Measurements from ENCODE around the gene PTMA. TPM values are rescaled to one million over a fixed set of nuclear protein-coding genes. Genes with fewer than 3 reads are reported as not detected.
"Not testable (repeated sequence)": the region's sequence is repeated elsewhere in the genome, so short reads cannot be mapped to it uniquely, and the experiment has no call there.

Gene PTMA
- total RNA-seq, 1 donor from 2014 or later, result 729 TPM

- no peaks in the 10 kb centered on the region for H3K36me3 ChIP-seq
Observed at GRCh38 chr2:231743376-231744116, 35.2 kb downstream of the PTMA start.

GRCh38 chr2:231745303-231746038 is 37.1 kb downstream of the PTMA start:
- H3K36me3 ChIP-seq, result no peaks in the 10 kb centered on the region
- H3K9me3 ChIP-seq, result no peaks in the 10 kb centered on the region
- H3K4me3 ChIP-seq, result no peak overlapping the region
- no peak for DNase-seq
- no peak overlapping the region for H3K27ac ChIP-seq
- ATAC-seq, result no peak
- intact Hi-C loops (cut with DNase I), result no loop called here
- H3K27me3 ChIP-seq (ENCODE audit: low read depth), result no peaks in the 10 kb centered on the region
- TF ChIP-seq CTCF (IDR thresholded peaks at IDR 0.05), result no peak
- H3K4me1 ChIP-seq, result no peaks in the 10 kb centered on the region

More at GRCh38 chr2:231743376-231744116, 35.2 kb downstream of the PTMA start:
- intact Hi-C loops (cut with DNase I), result no loop called here
- H3K4me3 ChIP-seq, result no peak overlapping the region
- TF ChIP-seq CTCF (IDR thresholded peaks at IDR 0.05), result no peak
- H3K27ac ChIP-seq, result no peak overlapping the region
- no peaks in the 10 kb centered on the region for H3K9me3 ChIP-seq
- no peaks in the 10 kb centered on the region for H3K4me1 ChIP-seq
- DNase-seq (no peak), ATAC-seq (no peak)
- no peaks in the 10 kb centered on the region for H3K27me3 ChIP-seq (ENCODE audit: low read depth)

- not testable (repeated sequence) for DNase-seq, ATAC-seq
Observed at GRCh38 chr2:231748153-231748896, 40.0 kb downstream of the PTMA start.

GRCh38 chr2:231749016-231749415 is 40.7 kb downstream of the PTMA start:
- DNase-seq; intact Hi-C loops (cut with DNase I); H3K4me3 ChIP-seq; H3K4me1 ChIP-seq; H3K27ac ChIP-seq; ATAC-seq; H3K36me3 ChIP-seq; H3K27me3 ChIP-seq (ENCODE audit: low read depth); H3K9me3 ChIP-seq: not testable (repeated sequence)

More at GRCh38 chr2:231748153-231748896, 40.0 kb downstream of the PTMA start:
- H3K4me1 ChIP-seq; intact Hi-C loops (cut with DNase I); H3K4me3 ChIP-seq; H3K27ac ChIP-seq; H3K9me3 ChIP-seq; H3K27me3 ChIP-seq (ENCODE audit: low read depth); H3K36me3 ChIP-seq: not testable (repeated sequence)

GRCh38 chr2:231751042-231751815 is 42.9 kb downstream of the PTMA start:
- no peak for TF ChIP-seq CTCF (IDR thresholded peaks at IDR 0.05)
- Histone ChIP-seq H3K36me3 (no peaks in the 10 kb centered on the region), H3K9me3 (no peaks in the 10 kb centered on the region), H3K27ac (no peak overlapping the region), H3K27me3 (ENCODE audit: low read depth) (no peaks in the 10 kb centered on the region), H3K4me1 (no peaks in the 10 kb centered on the region), H3K4me3 (no peak overlapping the region)
- DNase-seq (no peak), ATAC-seq (no peak)
- intact Hi-C loops (cut with DNase I), result no loop called here

GRCh38 chr2:231752061-231752460 is 43.7 kb downstream of the PTMA start:
- no peak for ATAC-seq
- Histone ChIP-seq H3K36me3 (no peaks in the 10 kb centered on the region), H3K9me3 (no peaks in the 10 kb centered on the region), H3K4me1 (no peaks in the 10 kb centered on the region), H3K4me3 (no peak overlapping the region), H3K27me3 (ENCODE audit: low read depth) (no peaks in the 10 kb centered on the region), H3K27ac (no peak overlapping the region)
- intact Hi-C loops (cut with DNase I), result no loop called here
- DNase-seq, result no peak
- TF ChIP-seq CTCF (IDR thresholded peaks at IDR 0.05), result no peak

All from lower lobe of right lung (tissue), 2 donors.